GM19397 (cell line): ENCODE results near the gene KPNA1.
"Not testable (repeated sequence)": the region's sequence is repeated elsewhere in the genome, so short reads cannot be mapped to it uniquely, and the experiment has no call there.

ENCODE experiments used
- ATAC-seq: cut with Tn5 transposase; IDR thresholded peaks from one replicate; pipeline ENCODE4 v1.9.1; 2021; ENCODE audit warnings: mild to moderate bottlenecking, moderate library complexity; ENCODE audit not compliant: unreplicated experiment

Gene KPNA1

GRCh38 chr3:122520861-122521260 lies 6.1 kb upstream of the KPNA1 start:
- no peak for ATAC-seq

GRCh38 chr3:122519693-122520092 lies 5.0 kb upstream of the KPNA1 start:
- no peak for ATAC-seq

GRCh38 chr3:122516846-122517360 lies 2.2 kb upstream of the KPNA1 start:
- ATAC-seq: no peak

- ATAC-seq: no peak
Measured at GRCh38 chr3:122515870-122516269, 1.1 kb upstream of the KPNA1 start.

GRCh38 chr3:122515020-122515468 lies 305 bp upstream of the KPNA1 start:
- ATAC-seq: no peak

GRCh38 chr3:122513386-122514122 lies 1.2 kb downstream of the KPNA1 start:
- ATAC-seq: no peak

GRCh38 chr3:122512284-122512683 lies 2.5 kb downstream of the KPNA1 start:
- no peak for ATAC-seq

GRCh38 chr3:122510878-122511535 lies 3.7 kb downstream of the KPNA1 start:
- no peak for ATAC-seq

GRCh38 chr3:122508944-122509343 lies 5.8 kb downstream of the KPNA1 start:
- ATAC-seq: not testable (repeated sequence)

GRCh38 chr3:122508135-122508914 lies 6.4 kb downstream of the KPNA1 start:
- ATAC-seq: no peak

GRCh38 chr3:122506450-122506849 lies 8.3 kb downstream of the KPNA1 start:
- no peak for ATAC-seq

- no peak for ATAC-seq
Measured at GRCh38 chr3:122505676-122506075, 9.1 kb downstream of the KPNA1 start.

- no peak for ATAC-seq
Measured at GRCh38 chr3:122502941-122503340, 11.8 kb downstream of the KPNA1 start.

- no peak for ATAC-seq
Measured at GRCh38 chr3:122502139-122502538, 12.6 kb downstream of the KPNA1 start.

GRCh38 chr3:122500964-122501363 lies 13.8 kb downstream of the KPNA1 start:
- ATAC-seq: not testable (repeated sequence)

GRCh38 chr3:122498152-122498551 lies 16.6 kb downstream of the KPNA1 start:
- no peak for ATAC-seq

GRCh38 chr3:122497425-122497824 lies 17.3 kb downstream of the KPNA1 start:
- ATAC-seq: no peak

GRCh38 chr3:122496508-122496907 lies 18.2 kb downstream of the KPNA1 start:
- ATAC-seq: no peak

- no peak for ATAC-seq
Measured at GRCh38 chr3:122493296-122493695, 21.4 kb downstream of the KPNA1 start.

- no peak for ATAC-seq
Measured at GRCh38 chr3:122488262-122488973, 26.3 kb downstream of the KPNA1 start.

GRCh38 chr3:122484985-122485384 lies 29.8 kb downstream of the KPNA1 start:
- no peak for ATAC-seq
